Stimulated activated CD4-positive, alpha-beta T cell treated with anti-CD3 and anti-CD28 coated beads, Interleukin-4, amount 100 ng/mL, for 1 hour (primary cell): ENCODE data around the gene RAB40C.

Experiments
- DNase-seq: peaks from one replicate; pipeline ENCODE4 v3.0.0-alpha.2; 2020

Gene RAB40C

GRCh38 chr16:648781-649589, 59.1 kb downstream of the RAB40C start, which contains the start of gene WDR90:
Gene WDR90, plus strand, starts transcription at chr16:649365. Its CDS starts 52 bp downstream, at chr16:649417.
- DNase-seq = peak; percentile 94

- no peak for DNase-seq
Observed at GRCh38 chr16:649631-650030, 59.8 kb downstream of the RAB40C start.

- DNase-seq = no peak
Observed at GRCh38 chr16:651844-652243, 62.0 kb downstream of the RAB40C start.

GRCh38 chr16:652454-653305, 62.8 kb downstream of the RAB40C start:
- DNase-seq = no peak

GRCh38 chr16:654034-654433, 64.2 kb downstream of the RAB40C start:
- no peak for DNase-seq

- DNase-seq = no peak
Observed at GRCh38 chr16:657487-657886, 67.6 kb downstream of the RAB40C start.

GRCh38 chr16:658679-659571, 69.1 kb downstream of the RAB40C start:
- DNase-seq = no peak

GRCh38 chr16:659618-660017, 69.8 kb downstream of the RAB40C start:
- no peak for DNase-seq

GRCh38 chr16:660132-660458, 70.2 kb downstream of the RAB40C start:
- no peak for DNase-seq

GRCh38 chr16:660459-661183, 70.8 kb downstream of the RAB40C start:
- peak; percentile 72 for DNase-seq

- no peak for DNase-seq
Observed at GRCh38 chr16:661184-661821, 71.4 kb downstream of the RAB40C start.

GRCh38 chr16:662095-662494, 72.2 kb downstream of the RAB40C start:
- DNase-seq = no peak

- DNase-seq = no peak
Observed at GRCh38 chr16:662597-662996, 72.7 kb downstream of the RAB40C start.

- no peak for DNase-seq
Observed at GRCh38 chr16:666572-666971, 76.7 kb downstream of the RAB40C start.

- DNase-seq = no peak
Observed at GRCh38 chr16:667113-667779, 77.4 kb downstream of the RAB40C start.

- peak; percentile 96 for DNase-seq
Observed at GRCh38 chr16:667780-668518, 78.1 kb downstream of the RAB40C start, which contains the start of gene RHOT2. Gene RHOT2, plus strand, starts transcription at chr16:668132. Its CDS starts 68 bp downstream, at chr16:668200.

GRCh38 chr16:668519-669171, 78.8 kb downstream of the RAB40C start:
- no peak for DNase-seq

GRCh38 chr16:669666-670065, 79.8 kb downstream of the RAB40C start:
- DNase-seq = no peak

- DNase-seq = no peak
Observed at GRCh38 chr16:670485-671352, 80.9 kb downstream of the RAB40C start.
